GM13976 (cell line): Measurements from ENCODE around the gene ZNF622.

Experiments
- DNase-seq: peaks from one replicate; pipeline ENCODE4 v3.0.0; 2012; ENCODE audit warnings: low spot score
- CTCF ChIP-seq: IDR thresholded peaks from 2 replicates; pipeline ENCODE4 v1.5.1; 2012; ENCODE audit warnings: borderline replicate concordance, mild to moderate bottlenecking; ENCODE audit not compliant: insufficient read depth; ENCODE audit errors: extremely low read depth, missing control alignments, control extremely low read depth
- in situ Hi-C: fragments of 300-500 bp; cut with MboI; formaldehyde crosslinking; loops from one replicate; pipeline ENCODE4 v1.12.0; 2022; ENCODE audit warnings: low sequenced_read_pairs, mixed read lengths, inconsistent platforms; ENCODE audit not compliant: unreplicated experiment

ZNF622 gene

GRCh38 chr5:16504571-16504970, 39.0 kb upstream of the ZNF622 start:
- no peak for DNase-seq
- in situ Hi-C loops = no loop called here
- no peak for TF ChIP-seq CTCF

GRCh38 chr5:16502866-16503265, 37.3 kb upstream of the ZNF622 start:
- DNase-seq = no peak
- no peak for TF ChIP-seq CTCF
- in situ Hi-C loops = no loop called here

GRCh38 chr5:16500024-16500423, 34.4 kb upstream of the ZNF622 start:
- no peak for DNase-seq
- TF ChIP-seq CTCF = no peak
- in situ Hi-C loops = no loop called here

GRCh38 chr5:16497546-16497945, 31.9 kb upstream of the ZNF622 start:
- DNase-seq = no peak
- TF ChIP-seq CTCF = no peak

GRCh38 chr5:16493261-16493660, 27.7 kb upstream of the ZNF622 start:
- TF ChIP-seq CTCF = no peak
- DNase-seq = no peak
- in situ Hi-C loops = no loop called here

More at GRCh38 chr5:16497546-16497945, 31.9 kb upstream of the ZNF622 start:
- in situ Hi-C loops = no loop called here

GRCh38 chr5:16492398-16493140, 27.0 kb upstream of the ZNF622 start:
- no peak for TF ChIP-seq CTCF
- DNase-seq = no peak
- in situ Hi-C loops = no loop called here
